ENCODE measurements around the gene RTL10.

The RTL10 gene

GRCh38 chr22:19819911-19820879, 34.5 kb downstream of the RTL10 start:
- no peak overlapping the region for H3K4me3 ChIP-seq (ENCODE audit: severe bottlenecking)

GRCh38 chr22:19819208-19819910, 35.3 kb downstream of the RTL10 start:
- Histone ChIP-seq H3K27me3 (ENCODE audit: insufficient read depth, poor library complexity, severe bottlenecking) (no peaks in the 10 kb centered on the region), H3K9me3 (ENCODE audit: severe bottlenecking) (no peaks in the 10 kb centered on the region), H3K36me3 (ENCODE audit: low read depth) (no peaks in the 10 kb centered on the region), H3K4me1 (ENCODE audit: insufficient read depth, poor library complexity, severe bottlenecking) (peaks cover 6% of the 10 kb centered on the region), H3K27ac (ENCODE audit: poor library complexity, severe bottlenecking) (no peak overlapping the region), H3K4me3 (ENCODE audit: severe bottlenecking) (no peak overlapping the region)
- TF ChIP-seq CTCF (IDR thresholded peaks at IDR 0.05; ENCODE audit: poor library complexity, severe bottlenecking), result no peak
- no peak for DNase-seq (ENCODE audit: low spot score)
- no peak for ATAC-seq (ENCODE audit: low read depth)

More at GRCh38 chr22:19819911-19820879, 34.5 kb downstream of the RTL10 start:
- H3K36me3 ChIP-seq (ENCODE audit: low read depth), result no peaks in the 10 kb centered on the region
- TF ChIP-seq CTCF (IDR thresholded peaks at IDR 0.05; ENCODE audit: poor library complexity, severe bottlenecking), result no peak
- no peaks in the 10 kb centered on the region for H3K9me3 ChIP-seq (ENCODE audit: severe bottlenecking)
- ATAC-seq (ENCODE audit: low read depth) (no peak), DNase-seq (ENCODE audit: low spot score) (no peak)
- no peak overlapping the region for H3K27ac ChIP-seq (ENCODE audit: poor library complexity, severe bottlenecking)
- no peaks in the 10 kb centered on the region for H3K27me3 ChIP-seq (ENCODE audit: insufficient read depth, poor library complexity, severe bottlenecking)
- H3K4me1 ChIP-seq (ENCODE audit: insufficient read depth, poor library complexity, severe bottlenecking), result peaks cover 12% of the 10 kb centered on the region

GRCh38 chr22:19818324-19819207, 36.1 kb downstream of the RTL10 start:
- H3K9me3 ChIP-seq (ENCODE audit: severe bottlenecking), result no peaks in the 10 kb centered on the region
- H3K36me3 ChIP-seq (ENCODE audit: low read depth), result no peaks in the 10 kb centered on the region
- H3K4me3 ChIP-seq (ENCODE audit: severe bottlenecking), result no peak overlapping the region
- DNase-seq (ENCODE audit: low spot score), result no peak
- no peaks in the 10 kb centered on the region for H3K27me3 ChIP-seq (ENCODE audit: insufficient read depth, poor library complexity, severe bottlenecking)
- no peak for ATAC-seq (ENCODE audit: low read depth)
- TF ChIP-seq CTCF (IDR thresholded peaks at IDR 0.05; ENCODE audit: poor library complexity, severe bottlenecking), result no peak
- H3K27ac ChIP-seq (ENCODE audit: poor library complexity, severe bottlenecking), result no peak overlapping the region
- H3K4me1 ChIP-seq (ENCODE audit: insufficient read depth, poor library complexity, severe bottlenecking), result no peaks in the 10 kb centered on the region

GRCh38 chr22:19816372-19817119, 38.1 kb downstream of the RTL10 start:
- Histone ChIP-seq H3K9me3 (ENCODE audit: severe bottlenecking) (no peaks in the 10 kb centered on the region), H3K36me3 (ENCODE audit: low read depth) (no peaks in the 10 kb centered on the region), H3K27ac (ENCODE audit: poor library complexity, severe bottlenecking) (no peak overlapping the region), H3K4me3 (ENCODE audit: severe bottlenecking) (no peak overlapping the region), H3K4me1 (ENCODE audit: insufficient read depth, poor library complexity, severe bottlenecking) (no peaks in the 10 kb centered on the region), H3K27me3 (ENCODE audit: insufficient read depth, poor library complexity, severe bottlenecking) (no peaks in the 10 kb centered on the region)
- TF ChIP-seq CTCF (IDR thresholded peaks at IDR 0.05; ENCODE audit: poor library complexity, severe bottlenecking), result no peak
- DNase-seq (ENCODE audit: low spot score) (no peak), ATAC-seq (ENCODE audit: low read depth) (no peak)
